AG04449 (cell line): Measurements from ENCODE around the gene NFKBIZ.
"Not testable (repeated sequence)": the region's sequence is repeated elsewhere in the genome, so short reads cannot be mapped to it uniquely, and the experiment has no call there.

Experiments
- CTCF ChIA-PET: fragments of 350-600 bp; formaldehyde crosslinking; extraction: SDS; loops from one replicate; lab custom pipeline; 2021; ENCODE audit warnings: antibody characterized with exemption; lab: Yijun Ruan, JAX
- POLR2A ChIA-PET: fragments of 400-600, 350-600 bp; formaldehyde crosslinking; extraction: SDS; loops from one replicate; lab custom pipeline; 2020; ENCODE audit warnings: antibody characterized with exemption, inconsistent platforms; lab: Yijun Ruan, JAX
- DNase-seq: peaks from one replicate; pipeline ENCODE4 v3.0.0-alpha.2; 2010; ENCODE audit warnings: low read depth, low spot score
- H3K4me3 ChIP-seq: 2 replicates; pipeline ENCODE4 v1.5.1; 2011; ENCODE audit warnings: low read depth, mild to moderate bottlenecking, control low read depth, low read length
- CTCF ChIP-seq: IDR thresholded peaks from one replicate; pipeline ENCODE4 v1.5.1; 2011; ENCODE audit warnings: mild to moderate bottlenecking, moderate library complexity, low read length, control low read depth, inconsistent platforms; ENCODE audit not compliant: insufficient read depth; ENCODE audit errors: missing control alignments

Gene NFKBIZ

GRCh38 chr3:101861212-101861788 is 12.0 kb downstream of the NFKBIZ start:
- no peak for DNase-seq
- no peak for TF ChIP-seq CTCF
- H3K4me3 ChIP-seq, result no peak overlapping the region
- ChIA-PET CTCF (interaction anchor here (1.4 kb wide), 1 partner anchor 364 kb away, joined by 6 read pairs; no protein-coding TSS in a partner anchor), POLR2A (interaction anchor here (1.0 to 4.2 kb wide), 2 partner anchors 9 to 12 kb away, joined by 3 to 26 read pairs; partner anchors contain the start of gene NFKBIZ)

GRCh38 chr3:101861789-101862415 is 12.6 kb downstream of the NFKBIZ start:
- no peak overlapping the region for H3K4me3 ChIP-seq
- DNase-seq, result no peak
- no peak for TF ChIP-seq CTCF
- ChIA-PET CTCF (interaction anchor here (0.7 to 4.4 kb wide), 3 partner anchors 52 to 363 kb away, joined by 3 to 25 read pairs (median 6); no protein-coding TSS in a partner anchor), POLR2A (interaction anchor here (0.7 to 4.3 kb wide), 4 partner anchors 8 to 35 kb away, joined by 3 to 26 read pairs (median 14); partner anchors contain the start of gene NFKBIZ)

- ChIA-PET POLR2A (interaction anchor here (0.6 to 4.3 kb wide), 4 partner anchors 13 to 362 kb away, joined by 3 to 25 read pairs (median 4); partner anchors contain the start of gene NFKBIZ), CTCF (interaction anchor here (0.7 to 4.4 kb wide), 4 partner anchors 14 to 362 kb away, joined by 3 to 25 read pairs (median 4); no protein-coding TSS in a partner anchor)
- no peak for TF ChIP-seq CTCF
- DNase-seq, result no peak
- H3K4me3 ChIP-seq, result no peak overlapping the region
These were observed 13.3 kb downstream of the NFKBIZ start for GRCh38 chr3:101862416-101863165.

GRCh38 chr3:101864926-101865325 is 15.6 kb downstream of the NFKBIZ start:
- not testable (repeated sequence) for H3K4me3 ChIP-seq, DNase-seq
- POLR2A ChIA-PET, result interaction anchor here (1.0 to 4.3 kb wide), 4 partner anchors 15 to 315 kb away, joined by 3 to 25 read pairs (median 3); partner anchors contain the start of gene NFKBIZ
- CTCF ChIA-PET, result interaction anchor here (1.4 to 4.4 kb wide), 3 partner anchors 51 to 365 kb away, joined by 4 to 25 read pairs (median 6); no protein-coding TSS in a partner anchor

GRCh38 chr3:101865751-101866509 is 16.6 kb downstream of the NFKBIZ start:
- POLR2A ChIA-PET, result interaction anchor here (1.0 to 4.3 kb wide), 3 partner anchors 16 to 314 kb away, joined by 3 to 25 read pairs (median 3); partner anchors contain the start of gene NFKBIZ
- CTCF ChIA-PET, result interaction anchor here (0.8 to 4.4 kb wide), 4 partner anchors 44 to 364 kb away, joined by 3 to 25 read pairs (median 5); no protein-coding TSS in a partner anchor
- no peak for DNase-seq
- TF ChIP-seq CTCF, result no peak
- H3K4me3 ChIP-seq, result no peak overlapping the region
